ENCODE measurements around the gene HK3.

HK3 gene

DNA sequence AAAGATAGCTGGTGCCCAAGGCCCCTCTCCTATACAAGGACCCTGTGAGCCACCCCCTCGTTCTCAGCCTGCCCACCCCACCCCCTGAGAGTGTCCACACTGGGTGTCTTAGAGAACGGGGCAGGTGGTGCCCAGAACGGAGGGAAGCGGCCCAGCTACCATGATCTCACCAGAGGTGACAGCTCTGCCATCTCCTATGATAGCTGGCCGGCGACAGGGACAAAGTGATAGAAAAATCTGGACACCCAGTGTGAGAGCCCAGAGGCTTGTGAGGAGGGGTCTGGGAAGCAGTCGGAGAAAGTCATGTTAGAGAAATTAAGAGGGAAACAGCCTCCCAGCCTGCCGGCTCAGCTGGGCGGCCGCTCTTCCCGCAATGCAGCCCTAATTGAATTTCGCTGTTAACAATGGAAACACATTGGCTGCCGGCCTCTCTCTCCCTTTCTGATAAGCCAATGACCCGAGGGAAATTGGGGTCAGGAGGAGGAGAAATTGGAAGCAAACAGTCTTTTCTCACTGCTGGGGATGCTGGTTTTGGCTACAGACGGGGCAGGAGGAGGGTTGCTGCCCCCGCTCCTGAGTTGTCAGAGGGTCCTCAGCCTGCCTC lies 32.3 kb downstream of the HK3 start:
- no peak for DNase-seq

DNA sequence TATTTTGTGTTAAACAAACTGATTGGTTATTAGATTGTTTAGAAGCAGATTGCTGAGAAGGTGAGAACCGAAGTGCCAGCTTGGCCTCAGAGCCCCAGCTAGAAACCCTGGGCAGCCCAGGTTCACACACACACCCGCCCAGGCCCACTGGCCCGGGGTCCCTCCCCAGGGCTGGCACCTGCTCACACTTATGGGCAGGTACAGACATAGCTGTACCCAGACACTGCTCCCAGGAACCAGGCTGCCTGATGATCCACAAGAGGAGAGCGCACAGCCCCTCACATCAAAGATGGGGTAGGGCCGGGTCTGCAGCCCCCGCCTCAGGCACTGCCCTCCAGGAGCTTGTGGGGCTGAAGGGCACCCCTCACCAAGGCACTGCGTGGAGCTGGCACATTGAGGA lies 33.2 kb downstream of the HK3 start:
- no peak for DNase-seq

DNA sequence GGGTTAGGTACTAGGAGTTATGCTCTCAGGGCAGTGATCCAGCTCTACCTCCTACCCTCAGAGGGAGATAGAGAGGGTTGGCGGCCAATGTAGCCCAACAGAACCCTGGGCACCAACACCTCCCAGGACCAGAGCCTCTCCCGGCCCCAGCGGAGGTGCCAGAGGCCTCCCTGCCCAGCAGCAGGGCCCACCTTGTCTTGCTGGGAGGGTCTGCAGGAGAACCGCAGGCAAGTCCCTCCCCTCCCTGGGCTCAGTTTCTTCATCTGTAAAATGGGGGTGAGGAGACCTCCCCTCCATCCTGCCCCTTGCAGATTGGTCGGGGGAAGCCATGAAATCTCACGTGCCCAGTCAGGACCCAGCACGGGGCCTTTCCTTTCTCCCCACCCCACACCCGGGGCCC lies 34.4 kb downstream of the HK3 start:
- no peak for DNase-seq

DNA sequence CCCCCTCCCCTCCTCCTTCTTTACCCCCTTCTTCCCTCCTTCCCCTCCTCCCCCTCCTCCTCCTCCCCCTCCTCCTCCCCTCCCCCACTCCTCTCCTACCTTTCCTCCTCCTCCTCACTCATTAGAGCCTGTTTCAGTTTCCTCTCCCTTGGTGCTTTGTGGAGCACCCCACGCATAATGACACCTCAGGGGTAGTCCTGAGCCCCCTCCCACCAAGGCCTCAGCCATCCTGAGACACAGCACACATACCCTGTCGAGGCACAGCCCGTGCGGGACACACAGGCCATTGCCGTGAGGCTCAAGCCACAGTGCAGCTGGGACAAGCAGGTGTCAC lies 35.4 kb downstream of the HK3 start:
- no peak for DNase-seq

DNA sequence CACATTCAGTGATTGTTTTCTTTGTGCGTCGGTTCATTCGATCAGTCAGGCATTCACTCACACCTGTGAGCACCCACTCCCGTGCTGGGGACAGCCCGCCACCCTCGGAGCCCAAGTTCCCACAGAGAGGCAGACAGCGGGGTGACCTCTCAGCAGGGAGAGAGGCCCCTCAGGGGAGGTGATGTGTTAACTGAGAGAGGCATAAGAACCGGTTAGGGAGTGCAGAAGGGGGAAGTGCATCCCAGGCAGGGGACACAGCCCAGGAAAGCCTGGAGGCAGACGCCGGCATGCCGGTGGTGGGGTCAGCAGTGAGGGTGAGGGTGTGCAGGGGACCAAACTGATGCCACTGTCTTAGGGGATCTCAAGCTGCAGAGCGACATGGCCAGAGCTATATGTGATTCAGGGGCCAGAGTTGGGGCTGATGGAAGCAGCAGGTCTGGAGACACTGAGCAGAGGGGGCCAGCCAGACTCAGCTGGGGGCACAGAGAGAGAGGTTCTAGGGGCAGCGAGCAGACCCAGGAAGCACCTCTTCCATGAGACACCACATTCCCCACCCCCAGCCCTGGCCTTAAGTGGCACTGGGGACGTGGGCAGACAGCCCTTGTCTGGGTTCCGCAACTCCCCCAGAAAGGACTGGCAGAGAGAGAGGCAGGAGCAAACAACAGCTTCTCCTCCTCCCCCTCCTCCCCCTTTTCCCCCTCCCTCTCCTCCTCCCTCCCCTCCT lies 35.9 kb downstream of the HK3 start:
- no peak for DNase-seq

DNA sequence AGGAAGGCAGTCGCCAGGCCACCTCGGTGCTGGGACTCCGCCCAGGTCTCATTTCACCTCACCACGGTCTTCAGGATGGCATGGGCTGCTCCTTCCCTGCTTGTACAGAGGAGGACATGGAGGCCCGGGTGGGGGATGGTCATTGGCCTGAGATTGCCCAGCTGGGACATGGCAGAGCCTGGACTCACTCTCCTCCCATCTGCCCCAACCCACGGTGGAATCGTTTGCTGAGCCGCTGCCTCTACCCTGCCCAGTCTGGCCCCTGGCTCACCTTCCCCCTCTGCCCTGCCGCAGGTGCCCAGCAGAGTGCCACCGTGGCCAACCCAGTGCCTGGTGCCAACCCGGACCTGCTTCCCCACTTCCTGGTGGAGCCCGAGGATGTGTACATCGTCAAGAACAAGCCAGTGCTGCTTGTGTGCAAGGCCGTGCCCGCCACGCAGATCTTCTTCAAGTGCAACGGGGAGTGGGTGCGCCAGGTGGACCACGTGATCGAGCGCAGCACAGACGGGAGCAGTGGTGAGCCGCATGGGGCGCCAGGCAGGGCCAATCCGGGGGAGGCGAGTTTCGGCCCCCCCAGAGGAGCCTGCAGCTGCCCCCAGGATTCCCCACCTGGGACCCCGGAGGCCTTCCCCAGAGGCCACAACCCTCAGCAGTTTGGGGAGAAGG lies 36.7 kb downstream of the HK3 start:
- DNase-seq: no peak

DNA sequence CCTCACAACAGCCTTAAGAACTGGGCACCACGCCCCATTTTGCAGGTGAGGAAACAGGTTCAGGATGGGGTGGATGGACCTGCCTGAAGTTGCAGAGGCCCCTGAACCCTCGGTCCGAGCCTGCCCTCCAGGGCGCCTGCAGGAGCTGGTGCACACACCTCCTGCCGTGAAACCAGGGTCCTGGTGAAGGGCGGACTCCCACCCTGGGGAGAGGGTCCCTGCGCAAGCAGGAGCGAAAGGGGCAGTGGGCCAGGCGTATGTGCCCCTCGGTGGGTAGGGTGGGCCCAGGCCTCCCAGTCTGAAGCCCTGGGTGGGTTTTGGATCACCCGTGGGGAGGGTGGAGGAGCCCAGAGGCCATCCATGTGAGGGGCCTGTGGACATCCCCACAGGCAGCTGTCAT lies 37.9 kb downstream of the HK3 start:
- DNase-seq: no peak

DNA sequence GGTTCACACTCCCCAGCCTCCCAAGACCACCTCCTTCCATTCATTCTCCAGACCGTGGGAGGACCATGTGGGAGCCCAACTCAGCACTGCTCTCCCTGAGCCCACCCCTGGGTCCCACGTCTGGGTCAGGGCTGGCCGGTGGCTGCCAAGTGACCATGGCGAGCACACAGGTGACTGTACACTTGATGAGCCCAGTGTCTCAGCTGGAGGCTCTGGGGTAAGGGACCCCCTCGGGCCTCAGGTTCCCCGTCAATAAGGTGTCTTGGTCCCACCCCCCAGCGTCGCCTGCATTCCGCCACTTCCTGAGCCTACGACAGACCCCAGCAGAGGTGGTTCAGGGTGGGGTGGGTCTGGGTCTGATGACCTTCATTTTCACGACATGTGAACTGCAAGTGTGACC lies 38.8 kb downstream of the HK3 start:
- no peak for DNase-seq

DNA sequence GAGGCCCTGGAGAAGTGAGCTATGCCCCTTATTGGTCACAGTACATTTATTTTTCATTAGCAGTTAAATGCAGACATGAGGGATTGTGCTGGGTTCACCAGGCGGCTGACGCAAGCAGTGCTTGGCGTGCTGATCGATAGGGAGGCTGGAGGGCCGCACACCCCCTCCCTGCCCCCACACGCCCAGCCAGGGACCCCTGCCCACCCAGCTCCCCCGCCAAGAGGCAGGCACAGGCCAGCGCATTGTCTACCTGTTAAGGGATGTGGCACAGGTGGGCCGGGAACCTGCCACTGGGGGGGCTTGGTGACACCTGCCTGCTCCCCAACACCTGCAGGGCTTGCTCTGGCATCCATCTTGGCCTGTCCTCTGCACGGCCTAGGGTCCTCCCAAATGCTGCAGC lies 39.2 kb downstream of the HK3 start:
- DNase-seq: no peak

DNA sequence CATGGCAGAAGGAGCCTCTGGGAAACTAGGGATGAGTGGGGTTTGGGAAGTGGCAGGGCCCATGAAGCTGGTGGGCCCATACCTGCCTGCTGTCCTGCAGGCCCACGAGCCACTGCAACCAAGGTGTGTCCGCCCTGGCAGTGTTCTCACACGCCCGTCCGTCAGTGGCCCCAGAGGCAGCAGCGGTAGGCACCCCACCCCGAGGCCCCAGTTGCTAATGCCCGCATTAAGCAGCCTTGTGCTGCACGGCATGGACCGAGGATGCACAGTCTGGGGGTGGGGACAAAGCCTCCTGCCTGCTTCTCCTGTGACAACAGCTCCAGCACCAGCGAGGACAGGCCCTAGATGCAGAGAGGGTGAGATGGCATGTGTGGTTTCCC lies 41.3 kb downstream of the HK3 start:
- DNase-seq: no peak

DNA sequence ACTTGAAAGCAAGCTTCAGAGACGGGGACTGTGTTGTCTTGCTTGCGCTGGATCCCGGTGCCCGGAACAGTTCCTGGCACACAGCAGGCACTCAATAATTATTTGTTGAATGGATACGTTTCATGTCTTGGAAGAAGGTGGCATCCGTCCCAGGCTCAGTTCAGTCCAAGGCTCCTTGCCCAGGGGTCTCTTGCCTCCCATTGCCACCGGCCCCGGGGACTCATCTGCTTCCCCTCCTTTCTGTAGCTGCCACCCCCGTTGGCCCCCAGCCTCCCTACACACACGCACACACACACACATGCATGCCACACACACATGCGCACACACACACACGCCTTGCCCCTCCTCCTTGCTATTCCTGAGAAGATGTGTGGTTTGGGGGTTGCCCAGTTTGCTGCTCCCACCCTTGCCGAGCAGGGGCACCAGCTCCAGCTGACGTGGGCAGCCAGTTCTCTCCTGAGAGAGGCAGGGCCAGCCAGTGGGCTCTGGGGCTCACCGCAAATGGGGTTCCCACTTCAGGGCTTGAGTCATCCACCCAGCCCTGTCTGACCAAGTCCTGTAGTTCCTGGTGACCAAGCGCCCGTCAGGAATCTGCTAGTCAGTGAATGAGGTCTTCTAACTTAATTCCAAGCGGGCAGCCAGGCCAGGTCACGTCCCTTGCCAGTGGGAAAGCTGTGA lies 41.8 kb downstream of the HK3 start:
- DNase-seq: no peak

DNA sequence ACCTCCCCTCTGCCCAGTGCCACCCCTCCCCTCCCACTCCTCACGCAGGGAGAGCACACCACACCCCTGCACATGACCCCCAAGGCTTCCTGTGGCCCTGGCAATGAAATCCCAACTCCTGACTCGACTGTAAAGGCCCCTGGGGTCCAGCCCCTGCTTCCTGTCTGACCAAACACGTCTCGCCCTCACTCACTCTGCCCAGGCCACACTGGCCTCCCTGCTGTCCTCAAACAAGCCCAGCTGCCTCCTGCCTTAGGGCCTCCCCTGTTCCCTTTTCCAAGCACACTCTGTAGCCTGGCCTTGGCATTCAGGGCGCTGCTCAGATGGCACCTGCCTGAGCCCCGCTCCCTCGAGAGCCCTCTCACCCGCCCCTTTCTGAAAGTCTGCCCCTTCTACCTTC lies 42.4 kb downstream of the HK3 start:
- DNase-seq: no peak

DNA sequence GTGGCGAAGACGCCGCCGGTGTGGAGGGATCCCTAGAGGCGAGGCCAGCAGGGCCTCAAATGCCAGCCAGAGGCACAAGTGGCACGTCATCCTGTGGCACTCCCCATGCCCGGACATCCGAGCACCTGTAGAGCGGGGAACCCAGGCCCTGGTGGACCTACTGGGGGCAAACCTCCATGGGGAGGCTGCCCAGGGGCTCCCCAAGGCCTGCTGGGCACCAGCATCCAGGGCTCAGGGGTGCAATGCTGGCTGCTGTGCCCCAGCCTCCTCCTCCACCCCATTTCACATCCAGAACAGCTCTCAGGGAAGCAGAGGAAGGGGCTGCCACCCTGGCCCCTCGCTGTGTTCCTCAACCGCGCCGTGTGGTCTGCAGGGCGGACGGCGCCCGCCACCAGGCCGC lies 43.5 kb downstream of the HK3 start:
- DNase-seq: no peak

DNA sequence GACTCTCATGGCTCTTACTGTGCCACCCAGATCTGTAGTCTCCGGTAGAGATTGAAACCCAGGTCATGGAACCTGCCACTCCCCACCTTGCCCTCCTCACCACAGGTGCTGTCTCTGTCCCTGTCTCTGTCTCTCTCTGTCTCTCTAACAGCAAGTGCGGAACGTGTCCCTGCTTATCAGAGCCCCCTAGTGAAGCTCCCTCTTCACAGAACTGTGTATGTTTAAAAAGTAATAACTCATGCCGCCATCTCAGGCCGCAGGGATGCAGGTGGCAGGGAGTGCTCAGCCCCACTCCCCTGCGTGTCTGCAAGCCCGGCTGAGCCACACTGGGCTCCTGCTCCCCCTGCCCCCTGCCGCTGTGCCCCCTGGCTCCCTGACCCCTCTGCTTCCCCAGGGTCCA lies 45.0 kb downstream of the HK3 start:
- DNase-seq: no peak

DNA sequence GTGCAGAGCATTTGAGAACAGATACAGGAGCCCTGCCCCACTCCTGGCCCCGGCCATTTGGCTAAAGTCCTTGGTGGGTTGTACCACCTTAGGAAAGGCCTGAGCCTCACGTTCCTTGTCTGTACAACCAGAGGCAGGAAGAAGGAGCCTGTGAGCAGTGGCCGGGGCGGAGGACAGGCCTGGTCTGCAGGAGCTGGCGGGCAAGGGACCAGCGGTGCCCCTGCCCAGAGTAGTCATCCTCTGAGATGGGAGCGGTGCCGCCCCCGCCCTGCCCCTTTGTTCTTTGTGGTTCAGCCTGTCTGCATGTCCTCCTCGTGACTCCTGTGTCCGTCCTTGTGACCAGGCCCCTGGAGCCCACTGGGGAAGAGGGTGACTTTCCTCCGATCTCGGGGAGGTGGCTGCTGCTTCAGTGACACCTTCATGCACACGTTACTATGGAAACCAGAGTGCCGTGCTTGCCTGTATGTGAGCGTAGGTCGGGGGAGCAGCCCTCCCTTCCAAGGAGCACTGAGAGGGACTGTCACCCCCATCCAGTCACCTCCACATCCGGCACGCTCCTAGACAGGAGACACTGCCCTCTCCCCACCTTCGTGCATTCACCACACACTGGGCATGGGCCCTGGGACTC lies 45.9 kb downstream of the HK3 start:
- DNase-seq: no peak

DNA sequence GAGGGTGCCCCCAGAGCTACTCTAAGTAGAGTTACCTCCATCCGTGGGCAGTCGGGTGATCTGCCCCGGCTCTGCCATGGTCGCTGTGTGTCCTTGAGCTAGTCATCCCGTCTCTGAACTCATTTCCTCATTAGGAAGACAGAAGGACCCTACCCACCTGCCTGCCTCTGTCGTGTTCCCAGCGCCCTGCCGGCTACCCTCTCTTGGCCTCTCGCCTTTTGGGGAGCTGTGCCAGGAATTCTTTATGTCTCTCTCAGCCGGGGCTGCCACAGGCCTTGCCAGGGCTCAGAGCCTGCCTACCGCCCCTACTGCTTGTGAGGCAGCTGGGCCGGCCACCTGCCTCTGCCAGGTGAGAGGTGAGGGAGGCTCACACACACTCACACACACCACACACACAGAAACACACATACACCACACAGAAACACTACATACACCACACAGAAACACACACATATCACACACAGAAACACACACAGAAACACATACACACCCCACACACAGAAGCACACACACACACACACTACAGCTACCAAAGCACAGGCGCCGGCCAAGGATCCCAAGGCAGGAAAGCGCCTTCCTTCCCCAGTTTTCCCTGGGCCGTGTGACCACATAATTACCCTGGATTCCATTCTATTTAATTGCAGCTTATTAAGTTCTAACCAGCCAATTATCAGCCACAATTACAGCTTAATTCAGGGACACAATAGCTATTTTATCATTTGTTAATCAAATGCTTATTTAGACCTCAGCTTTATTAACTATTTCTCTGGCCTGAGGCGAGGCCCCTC lies 47.1 kb downstream of the HK3 start:
- no peak for DNase-seq

DNA sequence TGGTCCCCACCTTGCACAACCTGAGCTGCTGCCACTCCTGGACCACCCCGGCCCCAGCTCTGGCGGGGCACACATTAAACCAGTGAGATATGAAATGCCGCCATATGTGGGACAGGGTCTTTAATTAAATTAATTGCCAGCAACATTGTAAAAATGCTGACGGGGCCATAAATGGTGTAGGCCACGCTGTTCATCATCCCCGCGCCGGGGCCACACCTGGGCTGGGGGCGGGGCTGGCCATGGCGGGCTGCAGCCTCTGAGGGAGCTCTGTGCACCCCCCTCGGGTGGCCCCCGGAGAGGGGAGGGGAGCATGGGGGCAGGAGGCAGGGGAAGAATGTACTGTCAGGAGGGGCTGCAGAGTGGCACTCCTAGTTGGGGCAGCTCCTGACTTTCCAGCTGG lies 47.8 kb downstream of the HK3 start:
- DNase-seq: no peak

DNA sequence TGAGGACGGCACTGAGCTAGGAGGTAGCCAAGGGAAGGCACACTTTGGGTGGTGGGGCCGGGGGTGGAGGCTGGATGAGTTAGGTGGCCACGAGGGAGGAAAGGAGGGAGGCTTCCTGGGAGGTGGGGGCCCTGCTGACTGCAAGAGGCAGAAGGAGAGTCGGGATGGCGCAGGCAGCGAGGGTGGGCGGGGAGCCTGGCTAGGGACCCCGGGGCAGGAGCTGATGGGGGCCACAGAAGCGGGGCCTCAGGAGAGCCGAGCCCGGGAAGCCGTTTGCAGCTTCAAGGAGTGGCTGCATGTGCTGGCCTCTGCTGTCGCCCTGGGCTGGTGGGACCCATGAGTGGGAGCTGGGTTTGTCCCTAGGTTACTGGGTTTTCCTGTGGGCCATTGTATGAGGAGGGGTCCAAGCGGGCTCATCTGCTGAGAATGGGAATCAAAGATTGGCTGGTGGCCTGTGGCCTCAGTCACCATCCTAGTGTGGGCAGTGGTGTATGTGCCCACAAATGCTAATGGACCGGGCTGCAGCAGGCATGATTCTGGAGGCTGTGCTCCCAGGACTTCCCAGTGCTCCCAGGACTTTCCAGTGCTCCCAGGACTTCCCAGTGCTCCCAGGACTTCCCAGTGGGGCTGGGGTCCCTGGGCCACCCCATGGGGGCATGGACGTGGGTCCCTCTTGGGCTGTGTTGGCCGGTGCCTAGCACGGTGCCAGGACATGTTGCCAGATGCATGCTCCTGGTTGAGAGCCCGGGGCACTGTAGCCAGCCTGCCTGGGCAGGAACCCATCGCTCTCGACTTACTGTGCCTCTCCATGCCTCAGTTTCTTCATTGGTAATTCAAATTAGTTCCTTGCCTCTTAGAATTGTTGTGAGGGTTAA lies 48.5 kb downstream of the HK3 start:
- DNase-seq: no peak

DNA sequence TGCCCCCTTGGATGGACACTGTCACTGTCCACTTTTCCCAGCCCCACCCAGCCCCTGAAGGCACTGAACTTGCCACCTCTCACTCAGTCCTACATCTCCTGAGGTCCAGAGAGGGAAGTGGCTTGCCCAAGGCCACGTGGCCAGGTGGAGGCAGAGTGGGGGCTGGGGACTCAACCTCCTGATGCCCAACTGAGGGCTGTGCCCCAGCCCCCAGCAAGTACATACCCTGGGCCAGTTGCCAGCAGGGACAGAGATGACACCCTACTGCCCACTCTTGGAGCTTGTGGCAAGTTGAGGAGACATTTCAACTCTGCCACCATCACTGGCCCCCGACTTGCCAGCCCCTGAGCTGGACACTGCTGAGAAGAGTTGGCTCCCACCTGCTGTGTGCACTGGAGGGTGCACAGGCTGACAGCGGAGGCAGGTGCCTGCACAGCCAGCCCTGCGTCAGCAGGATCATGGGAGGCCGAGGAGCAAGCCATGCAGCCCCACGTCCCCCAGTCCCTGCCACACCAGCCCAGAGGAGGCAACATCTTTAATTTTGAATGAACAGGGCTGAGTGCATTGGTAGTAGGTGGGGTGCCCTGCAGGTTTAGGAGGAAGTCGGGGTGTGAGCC lies 49.4 kb downstream of the HK3 start:
- no peak for DNase-seq

DNA sequence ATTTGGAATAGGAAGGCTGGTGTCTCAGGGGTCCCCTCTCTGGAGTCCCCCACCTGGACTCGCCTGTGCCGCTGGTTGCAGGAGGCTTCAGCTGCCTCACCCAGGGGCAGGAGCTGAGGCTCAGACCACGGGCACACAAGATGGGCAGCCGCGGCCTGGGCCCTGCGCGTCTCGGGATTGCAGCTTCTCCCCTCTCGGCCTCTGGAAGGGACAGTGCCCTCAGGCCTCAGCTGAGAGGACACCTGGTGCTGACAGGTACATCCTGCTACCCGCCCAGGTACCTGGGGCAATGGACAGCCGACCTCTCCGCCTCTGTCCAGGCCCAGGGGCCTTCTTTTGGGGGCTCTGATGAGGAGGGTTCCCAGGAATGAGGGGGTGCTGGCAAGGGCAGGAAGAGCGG lies 50.5 kb downstream of the HK3 start:
- no peak for DNase-seq

DNA sequence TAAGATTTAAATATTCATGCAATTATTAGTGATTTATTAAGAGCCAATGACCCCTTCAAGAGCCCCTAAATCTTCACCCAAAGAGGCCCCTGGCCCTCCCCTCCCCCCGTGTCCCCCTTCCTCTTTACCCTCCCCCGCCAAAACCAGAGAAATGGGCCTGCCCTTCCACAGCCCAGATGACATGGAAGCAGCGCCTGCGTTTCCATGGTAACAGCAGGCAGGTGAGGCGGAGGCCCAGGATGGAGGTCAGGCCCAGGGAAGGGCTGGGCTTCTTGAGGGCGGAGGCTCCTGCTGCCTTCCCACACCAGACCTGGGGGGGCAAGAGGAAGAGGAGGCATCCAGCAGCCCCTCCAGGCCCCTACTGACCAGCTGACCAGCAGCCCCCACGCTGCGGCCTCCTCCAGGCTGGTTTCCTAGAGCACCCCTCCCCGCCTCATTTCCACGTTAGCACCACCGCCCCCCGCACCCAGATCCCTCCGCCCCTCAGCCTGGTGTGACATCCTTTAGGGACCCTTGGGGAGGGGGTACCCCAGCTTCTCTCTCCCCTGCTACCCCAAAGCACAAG lies 51.3 kb downstream of the HK3 start:
- DNase-seq: no peak

Data from CD4-positive, alpha-beta T cell treated with Interleukin-17A for 1 hour (primary cell).